ENCODE measurements around the gene ACBD7. TPM values are rescaled to one million over a fixed set of nuclear protein-coding genes. Genes with fewer than 3 reads are reported as not detected.

The ACBD7 gene
- total RNA-seq, 4 donors from 2014 or later: 0.70 to 1.1 TPM; not detected in 2

DNA sequence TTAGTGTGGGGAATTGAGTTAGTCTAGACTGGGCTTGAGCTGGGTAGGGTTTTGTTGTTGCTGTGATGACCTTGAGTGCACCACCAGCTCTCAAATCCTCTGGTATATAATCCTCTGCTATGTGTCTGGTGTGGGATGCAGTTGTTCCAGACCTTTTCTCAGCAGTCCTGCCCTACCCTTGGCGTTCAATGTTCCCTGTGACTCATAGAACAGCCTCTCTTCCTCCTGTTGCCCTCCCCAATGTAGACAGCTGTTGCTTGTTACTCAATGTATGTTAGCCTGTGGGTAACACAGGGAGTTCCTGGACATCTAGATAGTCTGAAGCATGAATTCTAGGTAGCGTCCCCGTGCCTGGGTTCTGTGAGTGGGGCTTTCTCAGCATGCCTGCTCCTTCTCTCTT, 19.8 kb downstream of the ACBD7 start:
- Histone ChIP-seq H3K27me3 (no peaks in the 10 kb centered on the region), H3K9me3 (no peaks in the 10 kb centered on the region), H3K36me3 (no peaks in the 10 kb centered on the region), H3K27ac (no peak overlapping the region), H3K4me1 (no peaks in the 10 kb centered on the region), H3K4me3 (no peak overlapping the region)
- no peak for TF ChIP-seq CTCF (IDR thresholded peaks at IDR 0.05)
- TF ChIP-seq POLR2A (IDR thresholded peaks at IDR 0.05): no peak
- DNase-seq: no peak

DNA sequence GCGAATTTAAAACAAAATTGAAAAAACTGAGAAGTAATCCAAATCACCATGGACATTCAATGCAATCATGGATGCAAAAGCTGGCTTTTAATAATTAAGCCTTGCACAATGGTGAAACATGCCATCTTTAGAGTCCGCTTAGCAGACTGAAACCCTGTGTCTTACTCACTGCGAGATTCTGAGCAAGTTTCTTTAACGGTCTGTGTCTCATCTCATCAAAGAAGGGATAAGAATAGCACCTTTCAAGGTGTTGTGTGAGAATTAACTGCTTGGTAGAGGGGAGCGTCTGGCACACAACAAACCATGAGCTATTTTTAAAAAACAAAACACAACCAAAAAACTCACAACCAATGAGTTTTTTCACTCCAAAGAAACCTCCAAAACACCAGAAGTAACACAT, 21.4 kb downstream of the ACBD7 start:
- H3K4me3 ChIP-seq: no peak overlapping the region
- H3K4me1 ChIP-seq: no peaks in the 10 kb centered on the region
- H3K27me3 ChIP-seq: no peaks in the 10 kb centered on the region
- TF ChIP-seq CTCF (IDR thresholded peaks at IDR 0.05): no peak
- TF ChIP-seq POLR2A (IDR thresholded peaks at IDR 0.05): no peak
- H3K9me3 ChIP-seq: no peaks in the 10 kb centered on the region
- H3K27ac ChIP-seq: no peak overlapping the region
- DNase-seq: no peak
- H3K36me3 ChIP-seq: no peaks in the 10 kb centered on the region

DNA sequence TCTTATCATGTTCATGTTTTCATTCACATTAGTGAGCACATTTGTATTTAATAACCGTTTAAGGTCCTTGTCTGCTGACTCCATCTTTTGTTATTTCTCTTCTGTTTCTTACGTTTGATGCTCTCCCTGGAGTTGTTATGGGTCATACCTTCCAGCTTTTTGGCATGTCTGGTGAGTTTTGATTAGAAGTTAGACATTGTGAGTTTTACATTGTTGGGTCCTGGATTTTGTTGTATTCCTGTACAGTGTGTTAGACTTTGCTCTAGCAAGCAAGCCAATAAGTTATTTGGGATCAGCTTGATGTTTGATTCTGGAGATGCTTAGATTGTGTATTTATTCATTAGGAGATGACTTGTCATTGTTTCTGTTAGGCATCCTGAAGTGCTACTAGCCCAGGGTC, 27.9 kb downstream of the ACBD7 start:
- Histone ChIP-seq H3K9me3 (no peaks in the 10 kb centered on the region), H3K27ac (no peak overlapping the region), H3K4me3 (no peak overlapping the region), H3K27me3 (no peaks in the 10 kb centered on the region), H3K36me3 (no peaks in the 10 kb centered on the region), H3K4me1 (no peaks in the 10 kb centered on the region)
- TF ChIP-seq CTCF (IDR thresholded peaks at IDR 0.05) (no peak), POLR2A (IDR thresholded peaks at IDR 0.05) (no peak)
- DNase-seq: no peak

DNA sequence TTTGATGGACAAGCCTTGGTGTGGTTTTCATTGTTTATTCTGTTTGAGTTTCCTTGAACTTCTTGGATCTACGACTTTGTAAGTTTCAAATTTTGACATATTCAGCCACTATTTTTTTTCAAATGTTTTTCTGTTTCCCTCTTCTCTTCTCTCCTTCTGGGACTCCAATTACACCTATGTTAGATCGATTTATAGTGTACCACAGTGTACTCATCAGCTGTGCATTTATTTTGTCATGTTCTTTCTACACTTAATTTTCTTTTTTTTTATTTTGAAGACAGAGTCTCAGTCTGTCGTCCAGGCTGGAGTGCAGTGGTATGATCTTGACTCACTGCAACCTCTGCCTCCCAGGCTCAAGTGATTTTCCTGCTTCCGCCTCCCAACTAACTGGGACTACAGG, 28.7 kb downstream of the ACBD7 start:
- H3K4me3 ChIP-seq: no peak overlapping the region
- TF ChIP-seq POLR2A (IDR thresholded peaks at IDR 0.05) (no peak), CTCF (IDR thresholded peaks at IDR 0.05) (no peak)
- H3K4me1 ChIP-seq: no peaks in the 10 kb centered on the region
- DNase-seq: no peak
- no peaks in the 10 kb centered on the region for H3K36me3 ChIP-seq
- no peaks in the 10 kb centered on the region for H3K9me3 ChIP-seq
- H3K27ac ChIP-seq: no peak overlapping the region
- H3K27me3 ChIP-seq: no peaks in the 10 kb centered on the region

DNA sequence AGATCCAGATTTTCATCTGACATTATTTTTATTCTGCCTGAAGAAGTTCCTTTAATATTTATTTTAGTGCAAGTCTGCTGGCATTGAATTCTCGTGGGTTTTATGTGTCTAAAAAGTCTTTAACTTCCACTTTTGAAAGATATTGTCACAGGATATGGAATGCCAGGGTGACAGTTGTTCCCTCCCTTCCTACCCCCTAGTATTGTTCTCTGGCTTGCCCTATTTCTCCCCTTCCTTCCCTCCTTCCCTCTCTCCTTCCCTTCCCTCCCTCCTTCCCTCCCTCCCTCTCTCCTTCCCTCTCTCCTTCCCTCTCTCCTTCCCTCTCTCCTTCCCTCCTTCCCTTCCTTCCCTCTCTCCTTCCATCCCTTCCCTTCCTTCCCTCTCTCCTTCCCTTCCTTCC, 29.9 kb downstream of the ACBD7 start:
- H3K27ac ChIP-seq: no peak overlapping the region
- DNase-seq: no peak
- H3K36me3 ChIP-seq: no peaks in the 10 kb centered on the region
- no peak overlapping the region for H3K4me3 ChIP-seq
- no peaks in the 10 kb centered on the region for H3K4me1 ChIP-seq
- no peaks in the 10 kb centered on the region for H3K27me3 ChIP-seq
- H3K9me3 ChIP-seq: no peaks in the 10 kb centered on the region
- TF ChIP-seq POLR2A (IDR thresholded peaks at IDR 0.05): no peak
- no peak for TF ChIP-seq CTCF (IDR thresholded peaks at IDR 0.05)

- Histone ChIP-seq H3K4me3 (no peak overlapping the region), H3K27me3 (no peaks in the 10 kb centered on the region), H3K9me3 (no peaks in the 10 kb centered on the region), H3K4me1 (no peaks in the 10 kb centered on the region), H3K27ac (no peak overlapping the region), H3K36me3 (no peaks in the 10 kb centered on the region)
- no peak for DNase-seq
- no peak for TF ChIP-seq CTCF (IDR thresholded peaks at IDR 0.05)
- TF ChIP-seq POLR2A (IDR thresholded peaks at IDR 0.05): no peak
Measured at GRCh38 chr10:15053061-15053460, 35.5 kb downstream of the ACBD7 start.
